Right lobe of liver (tissue), 6 donors: ENCODE measurements around the gene BICDL1. TPM values are rescaled to one million over a fixed set of nuclear protein-coding genes. Genes with fewer than 3 reads are reported as not detected.

Source experiments
- ATAC-seq, 4 donors: fragments of 200-7000 bp; cut with Tn5 transposase; one replicate each; pipeline ENCODE4 v1.9.1; 2020; ENCODE audit warnings: mild to moderate bottlenecking in 4 of 4, moderate library complexity in 4 of 4
- DNase-seq, 3 donors: peaks; one replicate each; pipeline ENCODE4 v3.0.0-alpha.2; 2020
- H3K27ac ChIP-seq, 3 donors: fragments of 200-600 bp; one replicate each; pipeline ENCODE4 v1.8.0; 2022
- H3K27me3 ChIP-seq, 2 donors: fragments of 200-600 bp; one replicate each; pipeline ENCODE4 v1.8.0; 2022
- H3K36me3 ChIP-seq, 4 donors: fragments of 200-600 bp; sonication (generic) in 1 of 4; one replicate each; pipeline versions ENCODE4 v1.5.1 to v1.8.0; 2017 to 2022; ENCODE audit warnings: control low read depth in 1 of 4
- H3K4me1 ChIP-seq, 4 donors: fragments of 200-600 bp; sonication (generic) in 1 of 4; one replicate each; pipeline versions ENCODE4 v1.5.1 to v1.8.0; 2017 to 2022; ENCODE audit warnings: control low read depth in 1 of 4
- H3K4me3 ChIP-seq, 3 donors: fragments of 200-600 bp; one replicate each; pipeline ENCODE4 v1.8.0; 2022
- H3K9me3 ChIP-seq, 4 donors: fragments of 200-600 bp; sonication (generic) in 1 of 4; one replicate each; pipeline versions ENCODE4 v1.5.1 to v1.8.0; 2017 to 2022; ENCODE audit warnings: control low read depth in 1 of 4
- POLR2A ChIP-seq: fragments of 450-650 bp; IDR thresholded peaks from one replicate; pipeline ENCODE4 v1.6.1; 2017; ENCODE audit warnings: antibody characterized with exemption, mild to moderate bottlenecking
- WGBS: methylation state at CpG from one replicate; pipeline ENCODE4 v1.1.6; 2018; ENCODE audit warnings: low coverage, low lambda C conversion rate; ENCODE audit not compliant: insufficient coverage; ENCODE audit errors: missing lambda C conversion rate; 5-methylcytosine and 5-hydroxymethylcytosine counted together
- intact Hi-C, 2 donors: fragments of 100-400 bp; cut with DNase I; formaldehyde crosslinking; loops; one replicate each; pipeline versions ENCODE4 v1.11.2 to v1.14.1; 2022
- total RNA-seq, 6 experiments: library from RNA; depleted of rRNA in 2 of 6; stranded (reverse); fragments of >200 nt in 2 of 6; fragmentation: NEBNext Ultra II Directional in 3 of 6; extraction: Animal tissue kit (Norgen Biotek cat#: 25700) in 3 of 6; gene quantifications; one replicate each; pipeline versions ENCODE4 v1.1.0 to v1.2.4, GENCODE V29; 2016 to 2023
- TF ChIP-seq, protein P1 (sequence below), 4 donors: fragments of 200-600 bp in 3 of 4; fragments of 450-650 bp in 1 of 4; IDR thresholded peaks; one replicate each; pipeline versions ENCODE4 v1.5.1 to v1.8.0; 2016 to 2022; ENCODE audit warnings: antibody characterized with exemption in 4 of 4, mild to moderate bottlenecking in 2 of 4
- donor health status: DM: no; HTN: yes; CAD: no.
- donor health status: DM: no; HTN: no; CAD: no.
- donor health status: DM: no; HTN: no; CAD: no.
- donor health status: DM: no; HTN: yes; CAD: no.
- donor health status: DM: no; HTN: yes; CAD: no.

BICDL1 gene
- total RNA-seq, 6 experiments from 2014 or later = 1.5 to 13.0 (median 8.7) TPM

DNA sequence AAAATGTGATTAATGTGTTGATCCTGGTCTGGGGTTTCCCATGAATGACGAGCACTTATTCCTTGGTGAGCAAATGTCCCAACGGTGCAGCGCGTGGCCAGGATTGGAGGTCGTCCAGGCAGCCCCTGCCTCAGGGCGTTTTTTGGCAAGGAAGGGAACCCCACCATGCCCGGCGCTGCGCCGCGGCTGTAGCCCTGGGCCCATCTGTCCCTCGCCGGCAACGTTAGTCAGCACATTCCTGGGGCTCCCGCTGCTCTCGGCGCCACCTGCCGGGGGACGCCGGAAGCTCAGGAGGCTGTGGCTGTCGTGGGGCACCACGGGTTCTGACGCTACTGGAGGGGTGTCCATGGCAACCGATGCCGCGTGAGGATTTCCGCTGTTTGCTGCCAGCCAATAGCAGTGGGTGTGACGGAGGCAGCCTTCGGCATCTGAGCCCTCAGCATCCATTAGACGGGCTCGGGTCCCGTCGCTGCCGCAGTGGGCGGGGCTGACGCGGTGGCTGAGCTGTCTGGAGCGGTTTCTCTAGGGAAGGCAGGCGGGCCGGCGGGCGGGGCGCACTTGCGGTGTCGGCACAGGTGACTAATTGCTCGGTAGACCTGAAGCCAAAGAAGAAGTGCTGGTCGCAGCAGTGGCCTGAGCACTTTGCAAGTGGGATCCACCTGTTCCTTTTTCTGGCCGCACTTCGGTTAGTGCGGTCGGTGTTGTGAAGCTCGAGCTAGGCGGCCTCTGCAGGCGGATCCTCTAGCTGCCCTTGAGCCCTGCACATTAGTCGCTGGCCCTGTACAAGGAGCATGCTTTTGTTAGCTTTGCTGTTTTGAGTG lies 98.0 kb downstream of the BICDL1 start:
- intact Hi-C loops = no loop called here
- Histone ChIP-seq H3K4me3 (peak overlapping the region in 2 of 3 donors; percentile 39 to 45), H3K27me3 (no peaks in the 10 kb centered on the region), H3K4me1 (peaks cover 0 to 9% (median 0%) of the 10 kb centered on the region in 4 donors), H3K27ac (peak overlapping the region in 1 of 3 donors; percentile 68), H3K36me3 (no peaks in the 10 kb centered on the region), H3K9me3 (no peaks in the 10 kb centered on the region)
- TF ChIP-seq, protein P1, sequence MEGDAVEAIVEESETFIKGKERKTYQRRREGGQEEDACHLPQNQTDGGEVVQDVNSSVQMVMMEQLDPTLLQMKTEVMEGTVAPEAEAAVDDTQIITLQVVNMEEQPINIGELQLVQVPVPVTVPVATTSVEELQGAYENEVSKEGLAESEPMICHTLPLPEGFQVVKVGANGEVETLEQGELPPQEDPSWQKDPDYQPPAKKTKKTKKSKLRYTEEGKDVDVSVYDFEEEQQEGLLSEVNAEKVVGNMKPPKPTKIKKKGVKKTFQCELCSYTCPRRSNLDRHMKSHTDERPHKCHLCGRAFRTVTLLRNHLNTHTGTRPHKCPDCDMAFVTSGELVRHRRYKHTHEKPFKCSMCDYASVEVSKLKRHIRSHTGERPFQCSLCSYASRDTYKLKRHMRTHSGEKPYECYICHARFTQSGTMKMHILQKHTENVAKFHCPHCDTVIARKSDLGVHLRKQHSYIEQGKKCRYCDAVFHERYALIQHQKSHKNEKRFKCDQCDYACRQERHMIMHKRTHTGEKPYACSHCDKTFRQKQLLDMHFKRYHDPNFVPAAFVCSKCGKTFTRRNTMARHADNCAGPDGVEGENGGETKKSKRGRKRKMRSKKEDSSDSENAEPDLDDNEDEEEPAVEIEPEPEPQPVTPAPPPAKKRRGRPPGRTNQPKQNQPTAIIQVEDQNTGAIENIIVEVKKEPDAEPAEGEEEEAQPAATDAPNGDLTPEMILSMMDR (IDR thresholded peaks at IDR 0.05) = peak; percentile 97 to 99 (median 98)
- TF ChIP-seq POLR2A = no peak
- WGBS = 0% methylated on average over 21 of the region's 55 CpGs
- DNase-seq = peak; percentile 98 to 100 (median 99)
- peak; percentile 95 to 98 (median 97) for ATAC-seq

DNA sequence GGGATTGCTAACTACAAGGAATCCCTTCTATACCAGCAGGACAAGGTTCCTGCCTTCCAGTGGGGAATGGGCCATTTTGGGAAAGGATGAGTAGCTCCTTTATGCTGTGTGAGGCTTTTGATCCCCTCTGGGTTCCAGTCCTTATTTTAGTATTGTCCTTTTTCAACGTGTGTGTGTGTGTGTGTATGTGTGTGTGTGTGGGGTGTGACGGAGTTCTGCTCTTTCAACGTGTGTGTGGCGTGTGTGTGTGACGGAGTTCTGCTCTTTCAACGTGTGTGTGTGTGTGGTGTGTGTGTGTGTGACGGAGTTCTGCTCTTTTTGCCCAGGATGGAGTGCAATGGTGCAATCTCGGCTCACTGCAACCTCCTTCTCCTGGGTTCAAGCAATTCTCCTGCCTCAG lies 100.1 kb downstream of the BICDL1 start:
- DNase-seq = no peak
- H3K4me1 ChIP-seq = peaks cover 0 to 9% (median 0%) of the 10 kb centered on the region in 4 donors
- no peaks in the 10 kb centered on the region for H3K36me3 ChIP-seq
- no peak overlapping the region for H3K27ac ChIP-seq
- H3K27me3 ChIP-seq = no peaks in the 10 kb centered on the region
- H3K9me3 ChIP-seq = no peaks in the 10 kb centered on the region
- 18% methylated on average over 5 of the region's 8 CpGs for WGBS
- intact Hi-C loops = no loop called here
- TF ChIP-seq, protein P1 (IDR thresholded peaks at IDR 0.05) = no peak
- no peak for TF ChIP-seq POLR2A
- H3K4me3 ChIP-seq = no peak overlapping the region
- no peak for ATAC-seq

GRCh38 chr12:120089796-120090195 lies 100.8 kb downstream of the BICDL1 start:
- DNase-seq (no peak), ATAC-seq (no peak)
- no peak overlapping the region for H3K27ac ChIP-seq
- no peaks in the 10 kb centered on the region for H3K36me3 ChIP-seq
- intact Hi-C loops = loop anchor here in 1 of 2 donors (10.0 kb wide), 1 partner anchor 95 kb away; no protein-coding TSS in a partner anchor
- no peak overlapping the region for H3K4me3 ChIP-seq
- TF ChIP-seq, protein P1 (IDR thresholded peaks at IDR 0.05) = no peak
- TF ChIP-seq POLR2A = no peak
- WGBS = no CpG with 5 or more reads among the region's 2 CpGs
- H3K4me1 ChIP-seq = peaks cover 0 to 9% (median 0%) of the 10 kb centered on the region in 4 donors
- H3K9me3 ChIP-seq = no peaks in the 10 kb centered on the region
- H3K27me3 ChIP-seq = no peaks in the 10 kb centered on the region

DNA sequence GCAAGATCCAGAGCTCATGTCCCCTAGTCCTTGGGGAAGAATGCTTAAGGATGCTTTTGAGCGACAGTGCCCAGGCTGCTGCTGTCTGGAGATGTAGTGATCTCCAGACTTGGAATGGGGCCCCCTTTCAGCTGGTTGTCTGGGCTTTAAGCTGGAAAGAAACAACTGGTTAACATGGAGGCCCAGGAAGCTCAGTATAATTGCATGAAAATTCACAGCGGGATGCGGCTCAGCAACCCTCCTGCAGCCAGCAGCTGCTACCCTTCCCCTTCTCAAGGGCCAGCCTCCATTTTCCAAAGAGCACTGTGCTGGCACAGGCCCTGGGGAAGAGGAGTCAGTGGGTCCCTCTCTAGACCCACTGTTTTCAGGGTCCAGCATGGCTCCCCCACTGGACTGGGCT lies 101.2 kb downstream of the BICDL1 start:
- Histone ChIP-seq H3K27me3 (no peaks in the 10 kb centered on the region), H3K9me3 (no peaks in the 10 kb centered on the region), H3K27ac (no peak overlapping the region), H3K36me3 (no peaks in the 10 kb centered on the region), H3K4me3 (no peak overlapping the region), H3K4me1 (peaks cover 0 to 9% (median 0%) of the 10 kb centered on the region in 4 donors)
- 93% methylated on average over 3 of the region's 3 CpGs for WGBS
- DNase-seq (no peak), ATAC-seq (no peak)
- TF ChIP-seq, protein P1 (IDR thresholded peaks at IDR 0.05) = no peak
- TF ChIP-seq POLR2A = no peak
- intact Hi-C loops = loop anchor here in 1 of 2 donors (10.0 kb wide), 1 partner anchor 95 kb away; no protein-coding TSS in a partner anchor
